CD4-positive, alpha-beta T cell treated with Interleukin-21 for 1 hour (primary cell): ENCODE data around the gene HASPIN.
A peak's percentile ranks its signal among the peaks of the same experiment; 100 is the strongest.
"Not testable (repeated sequence)": the region's sequence is repeated elsewhere in the genome, so short reads cannot be mapped to it uniquely, and the experiment has no call there.

Source experiments
- DNase-seq: peaks from one replicate; pipeline ENCODE4 v3.0.0-alpha.2; 2020

Gene HASPIN

DNA sequence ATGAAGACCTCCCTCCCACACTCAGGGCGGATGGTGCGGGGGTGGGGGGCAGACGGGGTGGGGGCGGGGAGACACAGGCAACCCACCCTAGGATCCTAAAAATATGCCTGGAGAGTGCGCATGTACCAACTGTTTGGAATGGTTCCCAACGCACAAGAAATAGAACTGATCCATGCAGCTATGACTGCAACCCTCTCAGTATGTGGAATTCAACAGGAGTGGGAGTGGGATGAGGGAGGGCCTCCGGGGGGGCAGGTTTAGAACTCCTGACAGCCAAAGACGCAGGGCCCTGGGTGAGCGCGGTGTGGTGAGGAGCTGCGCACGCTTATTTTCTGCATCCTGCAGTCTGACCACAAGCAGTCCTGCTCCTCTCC, 26.6 kb upstream of the HASPIN start:
- DNase-seq = no peak

DNA sequence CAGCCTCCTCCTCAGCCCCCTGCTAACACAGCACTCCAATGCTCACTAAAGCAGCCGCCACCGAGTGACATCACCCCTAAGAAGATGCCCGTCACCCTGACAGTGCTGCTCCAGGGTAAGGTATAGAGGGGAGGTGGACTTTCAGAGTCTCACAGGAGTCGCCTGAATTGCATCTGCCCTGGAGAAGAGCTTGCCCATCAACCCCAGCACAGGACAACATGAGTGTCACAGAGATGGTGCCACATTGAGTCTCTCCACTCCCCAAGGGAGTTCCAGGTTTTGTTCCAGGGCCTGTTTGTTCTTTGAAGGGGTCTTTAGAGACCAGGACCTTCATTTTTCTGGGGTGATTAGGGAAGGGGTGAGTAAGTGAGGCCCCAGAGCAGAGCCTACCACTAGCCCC, 25.6 kb upstream of the HASPIN start:
- no peak for DNase-seq

DNA sequence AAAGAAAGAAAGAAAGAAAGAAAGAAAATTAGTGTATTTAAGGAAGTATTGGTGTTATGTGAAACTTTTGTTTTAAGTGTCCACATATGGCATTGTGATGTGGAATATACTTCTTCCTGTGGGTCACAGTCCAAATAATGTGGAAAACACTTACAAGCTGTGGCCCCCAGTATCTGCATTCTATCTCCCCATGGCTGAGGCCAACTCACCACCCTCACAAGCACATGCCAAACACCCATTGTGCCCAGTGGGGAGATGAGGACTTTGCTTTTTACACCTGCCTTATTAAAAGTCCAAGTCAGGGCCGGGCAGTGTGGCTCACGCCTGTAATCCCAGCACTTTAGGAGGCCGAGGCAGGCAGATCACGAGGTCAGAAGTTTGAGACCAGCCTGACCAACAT, 23.8 kb upstream of the HASPIN start:
- DNase-seq = no peak

GRCh38 chr17:3702041-3702539, 21.6 kb upstream of the HASPIN start:
- DNase-seq = not testable (repeated sequence)

DNA sequence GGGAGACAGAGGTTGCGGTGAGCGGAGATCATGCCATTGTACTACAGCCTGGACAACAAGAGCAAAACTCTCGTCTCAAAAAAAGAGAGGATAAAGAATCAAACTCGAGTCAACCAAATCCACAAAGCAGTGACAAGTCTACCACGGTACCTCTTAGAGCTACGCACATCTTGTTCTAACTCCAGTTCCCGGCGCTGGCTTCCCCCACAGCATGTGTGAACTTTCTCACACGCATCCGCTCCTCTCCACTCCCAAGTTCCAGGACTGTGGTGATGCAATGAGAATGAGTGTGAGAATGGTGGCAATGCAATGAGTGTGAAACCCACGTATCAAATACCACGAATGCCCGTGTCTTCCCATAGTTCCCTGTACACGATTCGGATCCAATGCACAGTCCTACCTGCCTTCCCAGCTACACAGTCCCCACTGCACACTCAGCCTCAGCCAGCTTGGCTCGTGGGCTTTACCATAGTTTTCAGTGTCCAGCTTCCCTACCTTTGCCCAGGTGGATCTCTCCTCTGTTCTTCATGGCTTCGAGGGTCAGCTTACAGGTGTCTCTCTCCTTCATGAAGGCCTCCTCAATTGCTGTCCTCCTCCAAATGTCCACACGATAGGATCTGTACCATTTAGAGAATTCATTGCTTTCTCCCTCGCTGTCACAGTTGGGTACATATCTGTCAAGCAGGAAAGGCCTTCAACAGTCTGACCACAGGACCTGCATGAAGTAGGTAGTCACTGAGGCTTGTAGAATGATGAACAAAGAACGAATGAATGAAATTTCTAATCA, 18.6 kb upstream of the HASPIN start:
- no peak for DNase-seq

GRCh38 chr17:3705718-3705984, 18.1 kb upstream of the HASPIN start:
- DNase-seq = not testable (repeated sequence)

DNA sequence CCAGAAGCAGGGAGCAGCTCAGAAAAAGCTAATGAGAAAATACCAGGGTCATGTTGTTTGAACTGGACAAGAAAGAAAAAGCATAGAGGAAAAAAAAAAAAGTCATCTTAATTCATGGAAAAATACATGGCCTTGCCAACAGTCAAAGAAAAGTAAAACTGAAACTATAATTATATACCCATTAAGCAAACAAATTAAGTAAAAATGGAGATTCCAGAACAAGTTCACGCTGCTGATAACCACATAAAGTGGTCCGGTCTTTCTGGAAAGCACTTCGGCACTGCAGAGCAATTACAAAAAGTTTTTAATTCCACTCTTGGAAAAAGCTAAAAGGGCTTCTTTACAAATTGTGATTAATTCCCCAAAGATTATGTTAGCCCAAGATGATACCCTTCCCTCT, 15.3 kb upstream of the HASPIN start:
- no peak for DNase-seq

DNA sequence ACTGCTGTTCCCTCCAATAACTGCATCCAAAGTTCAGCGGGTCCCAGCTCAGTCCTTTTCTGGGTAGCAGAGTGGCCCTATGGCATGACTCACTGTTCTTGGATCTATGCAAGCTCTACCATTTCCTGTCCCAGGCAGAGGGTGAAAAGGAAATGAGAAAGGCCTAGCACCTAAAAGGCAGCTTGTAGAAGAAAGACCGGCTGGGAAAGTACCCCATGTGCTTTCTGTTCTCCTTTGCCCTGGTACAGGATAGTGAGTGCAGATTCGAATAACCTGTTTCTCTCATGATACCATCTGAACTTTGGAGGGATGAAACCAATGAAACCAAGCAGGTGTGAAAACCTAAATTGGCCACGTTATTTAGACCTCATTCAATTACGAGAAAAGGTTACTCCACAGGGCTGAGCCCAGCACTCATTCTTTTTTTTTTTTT, 12.7 kb upstream of the HASPIN start:
- peak; percentile 91 for DNase-seq

GRCh38 chr17:3712811-3713463, 10.8 kb upstream of the HASPIN start:
- DNase-seq = peak; percentile 20

GRCh38 chr17:3715296-3715695, 8.4 kb upstream of the HASPIN start:
- DNase-seq = no peak

- no peak for DNase-seq
These were observed 5.5 kb upstream of the HASPIN start for GRCh38 chr17:3718201-3718600.

DNA sequence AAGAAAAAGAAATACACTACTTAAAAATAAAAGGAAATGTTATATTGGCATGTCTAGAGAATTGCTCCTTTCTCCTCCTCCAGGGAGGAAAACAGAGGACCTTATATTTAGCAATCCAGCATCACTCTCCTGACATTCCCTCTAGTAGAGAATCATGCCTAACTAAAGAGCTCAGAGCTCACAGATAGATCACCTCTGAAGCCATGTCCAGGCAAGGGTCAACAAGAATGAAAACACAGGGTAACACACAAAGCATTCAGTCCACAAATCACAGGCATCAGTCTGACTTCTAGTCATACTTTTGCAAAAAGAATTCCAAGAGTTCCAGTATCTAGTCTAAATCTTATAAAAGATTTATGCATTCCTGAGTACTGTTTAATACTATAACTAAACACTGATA, 4.4 kb upstream of the HASPIN start:
- DNase-seq = no peak

DNA sequence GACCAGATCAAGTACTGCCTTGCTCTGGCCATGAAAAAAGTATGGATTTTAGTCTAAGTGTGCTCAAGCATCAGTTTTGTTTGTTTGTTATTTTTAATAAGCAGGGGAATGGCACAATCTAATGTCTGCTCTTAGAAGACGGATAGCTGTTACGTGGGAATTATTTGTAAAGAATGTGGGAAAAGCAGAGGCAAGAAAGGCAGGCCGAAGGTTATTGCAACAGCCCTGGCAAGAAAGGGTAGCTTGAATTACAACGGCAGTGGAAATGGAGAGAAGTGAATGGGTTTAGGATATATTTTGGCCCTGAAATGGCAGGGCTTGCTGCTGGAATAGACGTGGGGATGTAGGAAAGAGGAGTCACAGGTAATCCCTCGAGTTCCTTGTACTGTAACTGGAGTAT, 987 bp upstream of the HASPIN start:
- DNase-seq = no peak

- DNase-seq = no peak
These were observed 531 bp upstream of the HASPIN start for GRCh38 chr17:3723188-3723555.

- no peak for DNase-seq
These were observed 825 bp downstream of the HASPIN start for GRCh38 chr17:3724378-3725077.

DNA sequence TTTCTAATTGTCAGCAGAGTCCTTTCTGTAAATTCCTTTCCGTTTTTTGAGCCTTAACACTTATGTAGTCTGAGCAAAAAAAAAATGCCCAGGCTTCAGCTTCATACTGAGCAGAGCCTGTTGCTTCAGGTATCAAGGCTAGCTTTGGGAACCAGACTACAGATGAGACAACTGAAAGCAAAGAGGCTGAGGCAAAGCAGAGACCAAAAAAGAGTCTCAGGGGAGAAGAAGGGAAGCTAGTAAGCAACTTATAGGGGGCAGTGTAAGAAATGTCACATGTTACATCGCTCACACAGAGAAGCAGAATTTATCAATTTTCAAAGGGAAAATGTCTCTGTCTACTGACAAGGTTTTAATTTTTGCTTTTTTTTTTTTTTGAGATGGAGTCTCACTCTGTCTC, 3.3 kb downstream of the HASPIN start:
- no peak for DNase-seq

DNA sequence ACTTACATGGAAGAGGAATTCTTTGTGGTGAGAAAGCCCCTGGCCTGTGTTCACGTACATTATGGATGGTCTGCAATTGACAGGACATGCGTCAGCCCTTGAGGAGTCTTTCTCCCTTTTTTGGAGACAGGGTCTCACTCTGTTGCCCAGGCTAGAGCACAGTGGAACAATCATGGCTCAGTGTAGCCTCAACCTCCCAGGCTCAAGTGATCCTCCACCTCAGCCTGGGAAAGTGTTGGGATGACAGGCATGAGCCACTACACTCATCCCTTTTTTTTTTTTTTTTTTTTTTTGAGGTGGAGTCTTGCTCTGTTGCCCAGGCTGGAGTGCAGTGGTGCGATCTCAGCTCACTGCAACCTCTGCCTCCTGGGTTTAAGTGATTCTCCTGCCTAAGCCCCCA, 4.4 kb downstream of the HASPIN start:
- not testable (repeated sequence) for DNase-seq

DNA sequence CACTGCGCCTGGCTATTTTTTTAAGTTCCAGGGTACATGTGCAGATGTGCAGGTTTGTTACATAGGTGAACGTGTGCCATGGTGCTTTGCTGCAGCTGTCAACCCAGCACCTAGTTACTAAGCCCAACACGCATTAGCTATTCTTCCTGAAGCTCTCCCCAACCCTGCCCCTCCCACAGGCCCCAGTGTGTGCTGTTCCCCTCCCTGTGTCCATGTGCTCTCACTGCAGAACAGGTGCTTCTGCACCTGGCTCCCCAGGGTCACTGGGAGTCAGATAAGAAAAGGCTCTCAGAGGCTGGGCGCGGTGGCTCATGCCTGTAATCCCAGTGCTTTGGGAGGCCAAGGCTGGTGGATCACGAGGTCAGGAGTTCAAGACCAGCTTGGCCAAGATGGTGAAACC, 6.2 kb downstream of the HASPIN start:
- DNase-seq = no peak

- DNase-seq = no peak
These were observed 7.3 kb downstream of the HASPIN start for GRCh38 chr17:3730881-3731429.

DNA sequence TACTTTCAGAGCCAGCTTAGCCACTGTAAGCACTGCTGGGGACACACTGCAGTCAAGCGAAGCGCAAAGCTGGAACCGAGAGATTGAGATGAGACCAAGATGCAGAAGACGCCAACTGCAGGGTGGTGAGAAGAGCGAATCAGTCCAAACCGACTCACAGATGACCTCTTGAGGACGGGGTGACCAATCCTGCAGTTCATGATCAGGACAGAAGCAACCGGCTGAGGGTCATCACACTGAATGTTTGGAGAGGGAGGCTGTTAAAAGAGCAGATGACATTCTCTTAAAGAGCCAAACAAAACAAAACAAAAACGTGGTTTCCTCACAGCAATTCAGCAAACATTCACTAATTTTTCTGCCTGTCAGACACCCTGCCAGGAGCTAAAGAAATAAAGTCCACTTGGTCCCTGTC, 8.5 kb downstream of the HASPIN start:
- no peak for DNase-seq

DNA sequence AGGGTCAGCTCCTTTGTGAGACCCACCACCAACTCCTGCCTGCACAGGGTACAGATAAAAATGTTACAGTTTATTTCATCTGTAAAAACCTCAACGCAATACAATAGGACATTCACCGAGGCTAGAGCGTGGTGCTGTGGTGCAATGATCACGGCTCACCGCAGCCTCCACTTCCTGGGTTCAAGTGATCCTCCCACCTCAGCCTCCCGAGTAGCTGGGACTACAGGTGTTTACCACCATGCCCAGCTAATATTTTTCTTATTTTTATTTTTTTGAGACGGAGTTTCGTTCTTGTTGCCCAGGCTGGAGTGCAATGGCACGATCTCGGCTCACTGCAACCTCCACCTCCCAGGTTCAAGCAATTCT, 11.2 kb downstream of the HASPIN start:
- not testable (repeated sequence) for DNase-seq

- DNase-seq = no peak
These were observed 11.8 kb downstream of the HASPIN start for GRCh38 chr17:3735515-3735914.

GRCh38 chr17:3738562-3739295, 15.0 kb downstream of the HASPIN start:
- peak; percentile 59 for DNase-seq
